Measurements from ENCODE around the gene UGT8.
"Not testable (repeated sequence)": the region's sequence is repeated elsewhere in the genome, so short reads cannot be mapped to it uniquely, and the experiment has no call there.

UGT8 gene

GRCh38 chr4:114603497-114603896 is 4.9 kb downstream of the UGT8 start:
- DNase-seq (ENCODE audit: low spot score), result no peak

GRCh38 chr4:114606245-114606644 is 7.6 kb downstream of the UGT8 start:
- DNase-seq (ENCODE audit: low spot score), result no peak

- no peak for DNase-seq (ENCODE audit: low spot score)
Measured at GRCh38 chr4:114607056-114607455, 8.4 kb downstream of the UGT8 start.

GRCh38 chr4:114613560-114613959 is 15.0 kb downstream of the UGT8 start:
- DNase-seq (ENCODE audit: low spot score), result no peak

GRCh38 chr4:114615435-114615834 is 16.8 kb downstream of the UGT8 start:
- no peak for DNase-seq (ENCODE audit: low spot score)

GRCh38 chr4:114616036-114616435 is 17.4 kb downstream of the UGT8 start:
- not testable (repeated sequence) for DNase-seq (ENCODE audit: low spot score)

GRCh38 chr4:114626196-114626595 is 27.6 kb downstream of the UGT8 start:
- DNase-seq (ENCODE audit: low spot score), result no peak

GRCh38 chr4:114636192-114636935 is 37.8 kb downstream of the UGT8 start:
- no peak for DNase-seq (ENCODE audit: low spot score)

- no peak for DNase-seq (ENCODE audit: low spot score)
Measured at GRCh38 chr4:114642173-114642780, 43.7 kb downstream of the UGT8 start.

- no peak for DNase-seq (ENCODE audit: low spot score)
Measured at GRCh38 chr4:114649908-114650307, 51.3 kb downstream of the UGT8 start.

- DNase-seq (ENCODE audit: low spot score), result no peak
Measured at GRCh38 chr4:114653675-114654074, 55.1 kb downstream of the UGT8 start.

- DNase-seq (ENCODE audit: low spot score), result no peak
Measured at GRCh38 chr4:114654592-114654991, 56.0 kb downstream of the UGT8 start.

GRCh38 chr4:114658179-114658578 is 59.6 kb downstream of the UGT8 start:
- DNase-seq (ENCODE audit: low spot score), result no peak

- DNase-seq (ENCODE audit: low spot score), result no peak
Measured at GRCh38 chr4:114658776-114659175, 60.2 kb downstream of the UGT8 start.

GRCh38 chr4:114659386-114660008 is 60.9 kb downstream of the UGT8 start:
- peak; percentile 65 for DNase-seq (ENCODE audit: low spot score)

- DNase-seq (ENCODE audit: low spot score), result no peak
Measured at GRCh38 chr4:114663083-114663482, 64.5 kb downstream of the UGT8 start.

GRCh38 chr4:114668577-114668976 is 70.0 kb downstream of the UGT8 start:
- no peak for DNase-seq (ENCODE audit: low spot score)

- not testable (repeated sequence) for DNase-seq (ENCODE audit: low spot score)
Measured at GRCh38 chr4:114670733-114671132, 72.1 kb downstream of the UGT8 start.

- no peak for DNase-seq (ENCODE audit: low spot score)
Measured at GRCh38 chr4:114673306-114673705, 74.7 kb downstream of the UGT8 start.

- no peak for DNase-seq (ENCODE audit: low spot score)
Measured at GRCh38 chr4:114674080-114674479, 75.5 kb downstream of the UGT8 start.

GRCh38 chr4:114677346-114677979 is 78.9 kb downstream of the UGT8 start:
- no peak for DNase-seq (ENCODE audit: low spot score)

- DNase-seq (ENCODE audit: low spot score), result no peak
Measured at GRCh38 chr4:114684462-114684861, 85.9 kb downstream of the UGT8 start.

GRCh38 chr4:114688059-114688458 is 89.5 kb downstream of the UGT8 start:
- no peak for DNase-seq (ENCODE audit: low spot score)

Measured in AG08396 (cell line).